ENCODE results near the gene FRS2. TPM values are rescaled to one million over a fixed set of nuclear protein-coding genes. Genes with fewer than 3 reads are reported as not detected.

FRS2 gene
- total RNA-seq, 6 donors from 2014 or later, result 14.3 to 54.1 (median 24.7) TPM

GRCh38 chr12:69435644-69436043 is 34.5 kb upstream of the FRS2 start:
- no peak for ATAC-seq (ENCODE audit: low FRiP score in 2 of 2)
- 43 to 100% methylated on average over 1 of the region's 1 CpG for WGBS, 2 donors
- no peak overlapping the region for H3K27ac ChIP-seq

GRCh38 chr12:69437073-69437472 is 33.1 kb upstream of the FRS2 start:
- Histone ChIP-seq H3K27ac (no peak overlapping the region), H3K36me3 (no peaks in the 10 kb centered on the region), H3K9me3 (no peaks in the 10 kb centered on the region), H3K27me3 (no peaks in the 10 kb centered on the region), H3K4me1 (no peaks in the 10 kb centered on the region), H3K4me3 (no peak overlapping the region)
- DNase-seq (no peak), ATAC-seq (ENCODE audit: low FRiP score in 2 of 2) (no peak)
- TF ChIP-seq EP300 (IDR thresholded peaks at IDR 0.05) (no peak), CTCF (IDR thresholded peaks at IDR 0.05) (no peak), POLR2A (IDR thresholded peaks at IDR 0.05) (no peak), POLR2AphosphoS5 (IDR thresholded peaks at IDR 0.05) (no peak)
- WGBS, 2 donors, result 91 to 95% methylated on average over 2 of the region's 2 CpGs

More at GRCh38 chr12:69435644-69436043, 34.5 kb upstream of the FRS2 start:
- TF ChIP-seq CTCF (IDR thresholded peaks at IDR 0.05) (no peak), POLR2AphosphoS5 (IDR thresholded peaks at IDR 0.05) (no peak), POLR2A (IDR thresholded peaks at IDR 0.05) (no peak), EP300 (IDR thresholded peaks at IDR 0.05) (no peak)
- no peaks in the 10 kb centered on the region for H3K36me3 ChIP-seq
- no peak overlapping the region for H3K4me3 ChIP-seq
- DNase-seq, result no peak
- H3K27me3 ChIP-seq, result no peaks in the 10 kb centered on the region
- no peaks in the 10 kb centered on the region for H3K4me1 ChIP-seq
- H3K9me3 ChIP-seq, result no peaks in the 10 kb centered on the region

GRCh38 chr12:69438539-69438938 is 31.6 kb upstream of the FRS2 start:
- no peak for ATAC-seq (ENCODE audit: low FRiP score in 2 of 2)

GRCh38 chr12:69440016-69440415 is 30.2 kb upstream of the FRS2 start:
- H3K27ac ChIP-seq, result no peak overlapping the region
- TF ChIP-seq CTCF (IDR thresholded peaks at IDR 0.05) (no peak), POLR2AphosphoS5 (IDR thresholded peaks at IDR 0.05) (no peak), EP300 (IDR thresholded peaks at IDR 0.05) (no peak), POLR2A (IDR thresholded peaks at IDR 0.05) (no peak)
- no peak overlapping the region for H3K4me3 ChIP-seq
- WGBS, 2 donors, result 86 to 98% methylated on average over 3 of the region's 3 CpGs
- H3K9me3 ChIP-seq, result no peaks in the 10 kb centered on the region
- H3K36me3 ChIP-seq, result no peaks in the 10 kb centered on the region
- DNase-seq (no peak), ATAC-seq (ENCODE audit: low FRiP score in 2 of 2) (no peak)
- H3K4me1 ChIP-seq, result no peaks in the 10 kb centered on the region
- H3K27me3 ChIP-seq, result no peaks in the 10 kb centered on the region

More at GRCh38 chr12:69438539-69438938, 31.6 kb upstream of the FRS2 start:
- Histone ChIP-seq H3K9me3 (no peaks in the 10 kb centered on the region), H3K36me3 (no peaks in the 10 kb centered on the region), H3K4me1 (no peaks in the 10 kb centered on the region), H3K27ac (no peak overlapping the region), H3K4me3 (no peak overlapping the region), H3K27me3 (no peaks in the 10 kb centered on the region)
- no peak for DNase-seq
- TF ChIP-seq POLR2AphosphoS5 (IDR thresholded peaks at IDR 0.05), result no peak
- TF ChIP-seq EP300 (IDR thresholded peaks at IDR 0.05), result no peak
- TF ChIP-seq POLR2A (IDR thresholded peaks at IDR 0.05), result no peak
- no peak for TF ChIP-seq CTCF (IDR thresholded peaks at IDR 0.05)
- WGBS, 2 donors, result 96 to 100% methylated on average over 3 of the region's 3 CpGs

- Histone ChIP-seq H3K4me3 (no peak overlapping the region), H3K27ac (no peak overlapping the region), H3K36me3 (no peaks in the 10 kb centered on the region), H3K27me3 (no peaks in the 10 kb centered on the region), H3K4me1 (no peaks in the 10 kb centered on the region), H3K9me3 (no peaks in the 10 kb centered on the region)
- ATAC-seq (ENCODE audit: low FRiP score in 2 of 2), result no peak
- 70 to 74% methylated on average over 2 of the region's 2 CpGs for WGBS, 2 donors
- TF ChIP-seq CTCF (IDR thresholded peaks at IDR 0.05), result no peak
- DNase-seq, result no peak
These were observed 29.3 kb upstream of the FRS2 start for GRCh38 chr12:69440886-69441285.
